Right lung (tissue), 10 donors: ENCODE results near the gene NKTR. TPM values are rescaled to one million over a fixed set of nuclear protein-coding genes. Genes with fewer than 3 reads are reported as not detected.
A peak's percentile ranks its signal among the peaks of the same experiment; 100 is the strongest.
"Not testable (repeated sequence)": the region's sequence is repeated elsewhere in the genome, so short reads cannot be mapped to it uniquely, and the experiment has no call there.

Experiments
- DNase-seq, 2 donors: peaks; one replicate each; pipeline ENCODE4 v3.0.0-alpha.2; 2013
- long read RNA-seq, 8 donors: transcript quantifications; one replicate each; lab custom pipeline, GENCODE V29; 2026
- polyA plus RNA-seq, 5 donors: library from polyadenylated mRNA; unstranded; fragments of 120-200 nt; gene quantifications; one replicate each; pipeline versions ENCODE4 v1.2.1 to v1.2.3, GENCODE V29; 2013; ENCODE audit warnings: inconsistent platforms in 1 of 5, low replicate concordance in 1 of 5; ENCODE audit not compliant: insufficient read length in 5 of 5, insufficient read depth in 1 of 5

The NKTR gene
- polyA plus RNA-seq, result 100 to 1,000 TPM; 135 to 268 (median 223) TPM
- long read RNA-seq, donor 1, full-length matches to known transcripts, result 16 of 101 reads
- long read RNA-seq, donor 1, partial matches to known transcripts, result 85 of 101 reads
- long read RNA-seq, donor 1, other reads (novel, unspliced or antisense), result 0 of 101 reads
- long read RNA-seq, donor 2, full-length matches to known transcripts, result 6 of 6 reads
- long read RNA-seq, donor 2, partial matches to known transcripts, result 0 of 6 reads
- long read RNA-seq, donor 2, other reads (novel, unspliced or antisense), result 0 of 6 reads
- long read RNA-seq, donor 3, full-length matches to known transcripts, result 19 of 49 reads
- long read RNA-seq, donor 3, partial matches to known transcripts, result 30 of 49 reads
- long read RNA-seq, donor 3, other reads (novel, unspliced or antisense), result 0 of 49 reads
- long read RNA-seq, donor 4, full-length matches to known transcripts, result 20 of 33 reads
- long read RNA-seq, donor 4, partial matches to known transcripts, result 13 of 33 reads
- long read RNA-seq, donor 4, other reads (novel, unspliced or antisense), result 0 of 33 reads
- long read RNA-seq, donor 5, full-length matches to known transcripts, result 21 of 50 reads
- long read RNA-seq, donor 5, partial matches to known transcripts, result 29 of 50 reads
- long read RNA-seq, donor 5, other reads (novel, unspliced or antisense), result 0 of 50 reads
- long read RNA-seq, donor 6, full-length matches to known transcripts, result 16 of 114 reads
- long read RNA-seq, donor 6, partial matches to known transcripts, result 98 of 114 reads
- long read RNA-seq, donor 6, other reads (novel, unspliced or antisense), result 0 of 114 reads
- long read RNA-seq, donor 7, full-length matches to known transcripts, result 16 of 88 reads
- long read RNA-seq, donor 7, partial matches to known transcripts, result 72 of 88 reads
- long read RNA-seq, donor 7, other reads (novel, unspliced or antisense), result 0 of 88 reads
- long read RNA-seq, donor 8, full-length matches to known transcripts, result 12 of 23 reads
- long read RNA-seq, donor 8, partial matches to known transcripts, result 11 of 23 reads
- long read RNA-seq, donor 8, other reads (novel, unspliced or antisense), result 0 of 23 reads

DNA sequence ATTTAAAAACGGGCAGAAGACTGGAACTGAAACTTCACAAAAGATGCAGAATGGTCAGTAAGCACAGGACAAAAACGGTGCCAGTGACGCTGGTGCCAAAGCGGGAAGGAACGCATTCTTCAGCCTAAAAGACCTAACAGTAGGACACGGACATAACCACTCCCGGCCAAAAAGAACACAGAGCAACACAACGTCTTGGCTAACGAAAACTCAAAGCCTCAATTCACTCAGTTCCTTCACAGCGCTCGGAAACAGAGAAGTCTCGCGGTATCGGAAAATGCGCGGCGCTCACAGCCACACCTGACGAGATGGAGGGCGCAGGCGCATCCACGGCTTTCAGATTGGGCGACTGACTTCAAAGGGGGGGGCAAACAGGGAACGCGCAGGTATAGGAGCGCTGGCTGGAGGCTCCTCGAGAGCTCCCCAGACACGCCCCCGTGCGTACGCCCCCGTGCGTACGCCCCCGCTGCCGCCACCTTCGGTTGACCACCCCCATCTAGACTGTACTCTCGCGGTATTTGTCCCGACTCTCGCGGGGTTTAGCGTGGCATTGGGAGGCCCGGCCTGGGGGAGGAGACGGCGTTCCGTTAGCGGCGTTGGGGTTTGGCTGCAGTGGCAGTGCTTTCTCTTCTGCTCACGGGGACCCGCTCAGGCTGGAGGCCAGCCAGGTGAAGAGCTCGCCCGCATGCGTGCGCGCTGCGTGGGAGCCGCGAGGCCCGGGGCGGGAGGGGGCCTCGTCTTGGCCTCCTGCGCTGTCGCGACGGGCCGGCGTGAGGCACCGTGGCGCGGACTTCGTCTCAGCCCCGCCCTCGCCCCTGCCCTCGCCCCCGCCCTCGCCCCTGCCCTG is at the start of gene NKTR:
NKTR (plus strand) TSS at position 576 of the 847 bp plus-strand sequence. CDS start 321 bp downstream, outside the sequence.
- DNase-seq, result peak; percentile 98 to 99

DNA sequence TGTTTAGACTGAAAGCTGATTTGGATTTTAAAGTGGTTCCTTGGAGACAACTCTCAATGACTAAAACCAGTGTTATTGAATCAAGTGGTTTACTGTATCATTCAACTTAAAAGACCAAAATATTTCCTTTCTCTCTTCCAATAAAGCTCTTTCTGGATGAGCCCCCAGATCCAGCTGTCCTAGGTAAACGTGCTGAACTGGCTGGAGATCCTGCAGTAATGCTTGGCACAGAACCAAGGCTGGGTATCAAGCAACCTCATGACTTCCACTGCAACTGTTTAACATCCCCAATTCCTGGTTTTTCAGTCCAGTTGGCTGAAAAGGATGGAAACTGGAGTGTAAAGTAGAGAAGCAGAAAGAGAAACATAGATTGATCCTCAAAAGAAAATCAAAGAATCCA is 47.7 kb upstream of the NKTR start:
- DNase-seq, result no peak

DNA sequence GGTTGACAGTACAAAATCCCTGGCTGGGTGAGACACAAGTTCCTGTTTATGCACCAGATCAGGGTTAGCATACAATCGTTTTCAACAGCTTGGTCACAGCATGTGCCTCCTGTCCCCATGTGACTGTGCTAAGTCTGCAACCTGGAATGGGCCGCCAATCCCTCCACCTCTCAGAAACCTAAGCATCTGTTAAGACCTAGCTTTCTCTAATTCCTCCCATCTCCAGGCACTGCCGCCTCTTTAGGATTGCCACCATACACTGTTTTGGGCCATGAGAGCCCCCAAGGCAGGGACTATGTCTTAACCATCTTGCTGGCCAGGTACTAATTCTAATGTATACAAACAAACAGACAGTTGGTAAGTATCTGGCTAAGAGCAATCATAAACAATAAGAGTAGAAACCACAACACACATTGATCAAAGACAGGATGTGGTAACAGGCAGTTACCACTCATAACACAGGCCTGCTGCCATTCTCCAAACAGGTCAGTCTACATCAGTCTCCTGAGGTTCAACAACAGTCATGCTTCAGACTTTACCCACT is 44.3 kb upstream of the NKTR start:
- no peak for DNase-seq

DNA sequence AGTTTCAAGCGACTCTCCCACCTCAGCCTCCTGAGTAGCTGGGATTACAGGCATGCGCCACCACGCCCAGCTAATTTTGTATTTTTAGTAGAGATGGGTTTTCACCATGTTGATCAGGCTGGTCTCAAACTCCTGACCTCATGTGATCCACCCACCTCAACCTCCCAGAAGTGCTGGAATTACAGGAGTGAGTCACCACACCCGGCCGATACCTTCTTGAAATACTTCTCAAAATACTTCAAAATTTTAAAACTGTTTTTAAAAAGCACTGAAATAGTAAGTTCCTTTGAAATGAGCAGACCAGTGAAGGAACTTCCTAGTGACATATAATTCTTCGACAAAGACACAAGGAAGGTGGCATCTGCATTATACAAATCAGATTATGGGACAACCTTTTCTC is 43.7 kb upstream of the NKTR start:
- DNase-seq, result not testable (repeated sequence)

DNA sequence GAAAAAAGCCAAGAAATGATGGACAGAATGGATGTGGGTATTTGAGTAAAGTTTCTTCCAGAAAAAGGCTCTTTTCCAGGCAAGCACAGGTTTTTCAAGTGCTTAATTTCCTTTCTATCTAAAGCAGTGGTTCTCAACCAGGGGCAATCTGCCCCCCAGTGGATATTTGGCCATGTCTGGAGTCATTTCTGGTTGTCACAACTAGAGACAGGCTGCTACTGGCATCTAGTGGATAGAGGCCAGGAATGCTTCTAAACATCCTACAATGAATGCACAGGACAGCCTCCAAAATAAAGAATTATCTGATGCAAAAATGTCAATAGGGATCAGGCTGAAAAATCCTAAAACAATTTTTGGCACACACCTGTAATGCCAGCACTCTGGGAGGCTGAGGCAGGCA is 42.6 kb upstream of the NKTR start:
- no peak for DNase-seq

DNA sequence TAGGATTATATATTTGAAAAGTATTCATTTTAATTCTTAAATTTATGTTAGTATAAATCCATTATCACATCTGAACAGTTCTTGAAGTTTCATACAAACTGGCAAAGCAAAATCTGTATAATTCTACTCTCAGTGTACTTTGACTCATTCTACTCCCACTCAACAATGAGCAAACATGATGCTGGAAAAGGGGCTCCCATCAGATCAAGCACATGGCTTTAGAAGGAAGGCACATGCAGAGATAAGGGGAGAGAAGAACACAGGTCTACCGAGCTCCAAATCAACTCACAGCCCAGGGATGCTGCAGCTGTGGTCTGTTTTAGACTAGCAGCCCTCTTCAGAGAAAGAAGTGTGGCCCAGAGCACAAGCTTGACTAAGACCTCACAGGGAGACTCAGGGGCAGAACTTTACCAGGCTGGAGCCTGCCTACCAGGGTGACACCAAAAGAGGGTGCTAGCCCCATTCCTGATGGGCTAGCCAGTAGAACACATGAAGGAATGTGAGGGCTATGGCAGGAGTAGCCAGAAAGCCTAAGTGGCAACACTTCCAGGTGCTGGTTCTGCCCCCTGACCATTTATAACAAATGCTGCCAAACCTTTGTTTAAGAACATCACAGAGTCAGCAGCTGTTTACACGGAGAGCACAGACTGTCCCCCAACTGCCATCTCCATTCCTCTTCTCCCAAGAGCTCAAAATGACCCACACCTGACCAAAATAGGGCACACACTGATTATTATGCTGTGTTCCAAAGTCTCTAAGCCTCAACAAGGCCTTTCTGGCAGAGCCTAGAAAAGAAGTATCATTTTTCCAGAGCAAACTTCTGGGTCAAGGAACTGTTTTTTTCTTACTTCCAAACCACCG is 38.2 kb upstream of the NKTR start:
- no peak for DNase-seq

DNA sequence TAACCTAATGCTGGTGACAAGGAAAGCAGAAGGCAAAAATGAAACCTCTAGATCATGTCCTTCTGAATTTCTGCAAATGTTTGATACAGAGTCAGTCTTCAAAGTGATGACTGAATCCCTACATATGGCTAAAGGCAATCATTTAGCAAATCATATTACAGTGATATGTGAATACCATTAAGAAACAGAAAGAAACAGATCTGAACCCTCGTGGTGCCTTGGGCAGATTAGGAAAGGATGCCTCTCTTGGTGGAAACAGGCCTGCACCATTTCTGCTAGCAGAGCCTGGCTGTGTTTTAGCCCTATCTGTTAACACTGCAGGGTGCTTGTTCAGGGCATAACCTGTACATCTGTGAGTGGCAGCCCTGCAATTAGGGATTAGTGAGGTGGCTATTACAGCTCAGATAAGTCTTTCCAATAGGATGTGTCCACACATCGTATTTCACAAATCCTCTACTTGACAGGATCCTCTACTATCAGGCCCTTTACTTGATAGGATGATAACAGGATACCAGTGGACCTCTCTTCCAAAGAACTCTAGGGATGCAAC is 30.8 kb upstream of the NKTR start:
- no peak for DNase-seq

DNA sequence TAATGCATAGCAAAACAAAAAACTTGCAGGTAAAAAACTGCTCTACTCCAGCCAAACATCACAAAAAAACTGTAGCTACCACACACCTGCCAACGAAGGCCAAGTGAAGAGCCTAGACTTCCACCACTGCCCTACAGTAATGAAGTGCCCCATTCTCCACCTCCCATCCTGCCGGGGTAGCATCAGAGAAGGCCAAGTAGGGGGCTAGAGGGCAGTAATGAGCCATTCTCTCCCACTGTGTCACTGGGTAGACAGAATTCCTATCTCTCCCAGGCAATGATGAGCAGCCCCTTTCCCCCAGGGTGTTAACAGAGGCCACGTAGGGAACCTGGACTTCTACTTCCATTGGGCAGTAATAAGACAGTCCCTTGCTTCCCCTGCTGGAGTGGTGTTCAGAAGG is 28.2 kb upstream of the NKTR start:
- no peak for DNase-seq

DNA sequence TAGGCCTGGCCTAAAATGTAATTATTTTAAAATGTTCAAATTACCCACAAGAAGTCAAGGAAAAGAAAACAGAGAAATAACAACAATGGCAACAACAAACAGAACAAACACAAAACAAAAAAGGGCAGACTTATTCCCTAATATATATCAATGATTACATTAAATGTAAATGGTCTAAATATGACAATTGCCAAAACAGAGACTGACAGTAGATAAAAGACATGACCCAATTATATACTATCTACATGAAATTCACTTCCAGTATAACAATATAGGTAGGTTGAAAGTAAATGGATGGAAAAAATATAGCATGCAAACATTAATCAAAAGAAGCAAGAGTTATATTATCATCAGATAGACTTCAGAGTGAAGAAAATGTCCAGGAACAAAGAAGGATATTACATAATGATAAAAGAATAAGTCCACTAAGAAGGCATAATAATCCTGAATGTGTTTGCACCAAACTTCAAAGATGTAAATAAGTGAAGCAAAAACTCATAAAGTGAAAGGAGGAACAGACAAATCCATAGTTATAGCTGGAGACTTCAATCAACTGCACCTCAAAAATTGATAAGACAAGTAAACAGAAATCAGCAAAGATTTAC is 25.2 kb upstream of the NKTR start:
- no peak for DNase-seq

DNA sequence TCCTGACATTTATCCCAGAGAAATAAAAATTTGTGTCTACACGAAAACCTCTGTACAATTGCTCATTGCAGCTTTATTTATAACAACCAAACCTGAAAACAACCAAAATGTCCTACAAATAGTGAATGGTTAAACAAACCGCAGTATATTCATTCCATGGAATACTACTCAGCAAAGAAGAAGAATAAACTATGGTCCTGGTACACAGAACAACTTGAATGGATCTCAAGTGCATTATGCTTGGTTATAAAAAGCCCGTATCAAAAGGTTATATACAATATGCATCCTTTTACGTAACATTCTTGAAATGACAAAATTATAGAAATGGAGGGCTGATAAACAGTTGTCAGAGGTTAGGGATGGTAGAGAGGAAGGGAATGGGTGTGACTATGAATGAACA is 22.4 kb upstream of the NKTR start:
- no peak for DNase-seq

DNA sequence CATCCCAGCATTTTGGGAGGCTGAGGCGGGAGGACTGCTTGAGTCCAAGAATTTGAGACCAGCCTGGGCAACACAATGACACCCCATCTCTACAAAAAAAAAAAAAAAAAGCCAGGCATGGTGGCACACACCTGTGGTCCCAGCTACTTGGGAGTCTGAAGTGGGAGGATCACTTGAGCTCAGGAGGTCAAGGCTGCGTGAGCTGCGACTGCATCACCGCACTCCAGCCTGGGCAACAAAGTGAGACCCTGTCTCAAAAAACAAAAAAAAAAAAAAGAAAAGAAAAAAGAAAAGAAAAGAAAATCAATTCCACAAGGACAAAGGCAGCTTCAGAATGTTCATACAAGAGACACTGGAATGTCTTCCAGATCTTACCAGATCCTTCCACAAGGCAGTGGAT is 21.1 kb upstream of the NKTR start:
- not testable (repeated sequence) for DNase-seq

DNA sequence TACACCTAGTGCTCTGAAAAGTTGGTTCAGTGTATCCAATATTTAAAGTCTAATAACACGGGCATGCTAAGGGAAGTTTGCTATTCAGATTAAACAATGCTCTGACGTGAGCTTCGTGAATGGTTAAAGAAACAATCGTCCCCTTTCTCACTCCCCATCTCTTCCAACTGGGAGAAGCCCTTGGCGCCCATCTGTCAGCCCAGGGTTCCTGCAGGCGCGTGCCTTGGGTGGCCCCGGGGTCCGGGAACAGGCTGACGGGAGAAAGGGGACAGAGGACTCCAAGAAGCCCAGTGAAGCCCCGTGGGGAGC is 19.1 kb upstream of the NKTR start:
- no peak for DNase-seq

DNA sequence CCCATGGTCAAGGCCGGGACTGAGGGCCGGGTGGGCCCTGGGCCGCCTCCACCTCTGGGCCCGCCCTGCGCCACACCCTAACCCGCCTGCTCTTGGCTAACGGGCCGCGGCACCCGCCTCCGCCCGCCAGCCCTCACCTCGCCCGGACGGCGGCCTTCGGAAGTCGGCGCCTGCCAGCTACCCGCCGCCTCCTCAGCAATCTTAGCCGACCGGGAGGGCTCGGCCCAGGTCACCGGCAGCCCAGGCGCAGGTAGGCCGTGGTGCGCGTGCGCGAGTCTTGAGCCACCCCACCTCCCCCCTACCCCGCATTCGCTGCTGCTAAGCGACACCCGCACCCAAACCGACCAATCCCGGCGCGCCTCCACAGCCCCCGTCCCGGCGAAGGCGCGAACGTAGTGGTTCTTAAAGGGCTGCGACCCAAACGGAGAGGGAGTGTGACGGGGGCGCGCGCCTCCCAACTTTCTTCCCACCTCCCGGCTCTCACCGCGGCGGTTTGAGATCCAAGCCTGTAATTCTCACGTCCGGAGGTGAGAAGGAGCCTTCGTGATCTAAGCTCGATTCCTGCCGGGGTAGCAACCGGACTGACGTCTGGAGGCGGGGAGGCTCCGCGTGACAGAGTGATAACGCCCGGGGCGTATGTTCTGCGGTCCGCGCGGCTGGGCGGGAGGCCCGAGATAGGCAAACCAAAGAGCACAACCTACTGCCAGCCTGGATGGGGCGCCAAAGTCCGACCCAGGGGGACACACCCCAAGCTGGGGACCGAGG is 18.6 kb upstream of the NKTR start, which contains the start of gene SEC22C:
SEC22C (minus strand) TSS at position 259 of the 765 bp plus-strand sequence. CDS start 12,921 bp downstream, outside the sequence.
- peak; percentile 91 to 93 for DNase-seq

DNA sequence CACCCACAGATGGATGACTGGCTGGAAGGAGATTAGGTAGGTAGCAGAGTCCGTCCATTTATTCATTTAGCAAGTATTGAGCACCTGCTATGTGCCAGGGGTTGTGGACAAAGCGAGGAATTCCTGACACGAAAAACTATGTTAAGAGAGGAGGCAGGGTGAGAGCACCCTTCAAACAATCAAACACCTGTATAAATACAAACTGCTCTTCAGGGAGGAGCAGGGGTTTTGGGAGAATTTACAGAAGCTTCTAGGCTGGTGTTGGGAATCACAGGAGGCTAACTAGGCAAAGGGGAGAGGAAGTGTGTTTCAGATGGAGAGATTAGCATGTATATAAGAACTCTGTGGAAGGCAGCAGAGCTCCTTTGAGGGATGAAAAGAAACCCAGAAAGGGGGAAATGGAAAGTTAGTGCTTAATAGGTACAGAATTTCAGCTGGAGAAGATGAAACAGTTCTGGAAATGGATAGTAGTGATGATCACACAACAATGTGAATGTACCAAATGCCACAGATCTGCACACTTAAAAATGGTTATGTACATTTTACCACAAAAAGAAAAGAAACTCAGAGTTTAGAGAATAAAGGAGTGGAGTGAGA is 17.9 kb upstream of the NKTR start:
- DNase-seq, result no peak

DNA sequence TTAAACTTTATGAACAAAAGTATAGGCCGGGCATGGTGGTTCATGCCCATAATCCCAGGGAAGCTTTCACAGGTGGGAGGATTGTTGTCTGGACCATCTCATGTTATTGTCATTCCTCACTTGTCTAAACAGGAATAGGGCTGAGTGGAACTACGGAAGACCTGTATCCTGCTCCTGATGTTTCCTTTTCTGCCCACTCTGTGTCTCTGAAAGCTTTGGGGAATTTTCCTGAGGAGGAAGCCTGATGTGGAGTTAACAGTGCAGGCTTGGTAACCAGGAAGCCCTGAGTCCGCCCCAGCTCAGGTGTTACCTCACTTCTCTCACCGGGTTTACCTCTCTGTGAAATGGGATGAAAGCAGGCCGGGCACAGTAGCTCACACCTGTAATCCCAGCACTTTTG is 11.9 kb upstream of the NKTR start:
- no peak for DNase-seq

DNA sequence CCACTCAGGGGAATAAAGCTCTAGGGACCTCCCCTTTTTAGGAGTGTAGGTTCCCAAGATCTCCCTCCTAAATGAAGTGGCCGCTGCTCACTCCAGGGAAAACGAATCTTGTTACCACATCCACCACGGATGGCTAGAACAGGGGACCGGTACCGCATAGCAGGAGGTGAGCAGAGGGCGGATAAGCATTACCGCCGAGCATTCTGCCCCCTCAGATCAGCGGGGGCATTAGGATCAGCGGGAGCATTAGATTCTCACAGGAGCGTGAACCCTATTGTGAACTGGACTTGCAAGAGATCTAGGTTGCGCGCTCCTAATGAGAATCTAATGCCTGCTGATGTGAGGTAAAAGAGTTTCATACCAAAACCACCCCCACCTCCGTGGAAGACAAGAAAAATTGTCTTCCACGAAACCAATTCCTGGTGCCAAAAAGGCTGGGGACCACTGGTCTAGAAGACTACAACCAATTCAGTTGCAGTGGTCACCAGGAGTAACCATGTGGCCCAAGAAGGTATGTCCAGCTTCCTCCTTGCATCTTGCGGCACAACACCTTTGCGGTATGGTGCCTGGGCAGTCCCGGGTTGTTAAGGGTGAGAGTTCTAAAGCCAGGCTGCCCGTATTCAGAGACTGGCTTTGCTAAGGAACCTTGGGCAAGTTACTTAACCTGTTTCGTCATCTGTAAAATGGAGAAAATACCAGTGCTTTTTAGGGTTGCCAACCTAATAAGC is 10.9 kb upstream of the NKTR start:
- no peak for DNase-seq

DNA sequence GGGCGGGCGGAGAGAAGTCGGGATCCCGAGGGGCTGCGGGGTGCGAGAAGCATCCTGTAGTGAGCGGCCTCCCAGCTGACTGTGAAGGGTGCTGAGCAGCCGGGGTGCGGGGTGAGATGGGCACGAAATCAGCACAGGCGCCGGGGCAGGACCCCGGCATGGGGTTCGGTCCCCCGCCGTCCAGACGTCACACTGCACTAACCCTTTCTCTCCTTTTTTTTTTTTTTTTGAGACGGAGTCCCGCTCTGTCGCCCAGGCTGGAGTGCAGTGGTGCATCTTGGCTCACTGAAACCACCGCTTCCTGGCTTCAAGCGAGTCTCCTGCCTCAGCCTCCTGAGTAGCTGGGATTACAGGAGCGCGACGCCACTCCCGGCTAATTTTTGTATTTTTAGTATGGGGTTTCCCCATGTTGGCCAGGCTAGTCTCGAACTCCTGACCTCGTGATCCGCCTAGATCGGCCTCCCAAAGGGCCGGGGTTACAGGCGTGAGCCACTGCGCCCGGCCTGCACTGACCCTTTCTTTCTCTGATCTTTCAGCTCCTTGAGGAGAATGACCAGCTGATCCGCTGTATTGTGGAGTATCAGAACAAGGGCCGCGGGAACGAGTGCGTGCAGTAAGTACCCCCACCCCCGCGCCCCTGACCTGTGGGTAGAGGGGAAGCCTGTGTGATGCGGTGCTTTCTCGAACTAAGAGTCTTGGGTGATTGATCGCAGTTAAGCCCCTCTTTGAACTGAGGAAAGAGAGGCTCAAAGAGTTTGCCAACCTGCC is 9.3 kb upstream of the NKTR start:
- no peak for DNase-seq
